DOHH2 (cell line): Measurements from ENCODE around the gene GDI1.

Source experiments
- H3F3A ChIP-seq: fragments of 200-600 bp; sonication (generic), shearing (Covaris generic); 2 replicates; pipeline ENCODE4 v1.6.0; 2016; ENCODE audit warnings: antibody characterized with exemption, mild to moderate bottlenecking; ENCODE audit not compliant: control insufficient read depth, insufficient read depth
- H3K27ac ChIP-seq: fragments of 200-600 bp; sonication (generic); 2 replicates; pipeline ENCODE4 v1.5.1; 2014; ENCODE audit warnings: low read depth, mild to moderate bottlenecking, low read length, moderate library complexity
- H3K27me3 ChIP-seq: fragments of 200-600 bp; sonication (generic); 2 replicates; pipeline ENCODE4 v1.6.1; 2014; ENCODE audit warnings: mild to moderate bottlenecking, low read length, mixed read lengths; ENCODE audit not compliant: control insufficient read depth
- H3K36me3 ChIP-seq: fragments of 200-600 bp; sonication (generic); 2 replicates; pipeline ENCODE4 v1.6.1; 2014; ENCODE audit warnings: mild to moderate bottlenecking, low read length, moderate library complexity, mixed read lengths; ENCODE audit not compliant: control insufficient read depth
- H3K4me1 ChIP-seq: fragments of 200-600 bp; sonication (generic); 2 replicates; pipeline ENCODE4 v1.6.1; 2014; ENCODE audit warnings: mild to moderate bottlenecking, low read length, mixed read lengths; ENCODE audit not compliant: control insufficient read depth
- H3K4me2 ChIP-seq: fragments of 200-600 bp; sonication (generic); 2 replicates; pipeline ENCODE4 v1.6.0; 2014; ENCODE audit warnings: mild to moderate bottlenecking, low read length, moderate library complexity
- H3K4me3 ChIP-seq: fragments of 200-600 bp; sonication (generic); 2 replicates; pipeline ENCODE4 v1.5.1; 2014; ENCODE audit warnings: mild to moderate bottlenecking, low read length, mixed read lengths
- H3K79me2 ChIP-seq: fragments of 200-600 bp; sonication (generic); 2 replicates; pipeline ENCODE4 v1.6.1; 2014; ENCODE audit warnings: mild to moderate bottlenecking, low read length, mixed read lengths; ENCODE audit not compliant: control insufficient read depth
- H3K9me2 ChIP-seq: fragments of 200-600 bp; sonication (generic); replicated peaks from 2 replicates; pipeline ENCODE4 v1.6.1; 2014; ENCODE audit warnings: mild to moderate bottlenecking, low read length, mixed read lengths; ENCODE audit not compliant: control insufficient read depth
- H3K9me3 ChIP-seq: fragments of 200-600 bp; sonication (generic); 2 replicates; pipeline ENCODE4 v1.6.1; 2014; ENCODE audit warnings: antibody characterized with exemption, low read length, mixed read lengths; ENCODE audit not compliant: control insufficient read depth, insufficient read depth
- H4K20me1 ChIP-seq: fragments of 200-600 bp; sonication (generic); 2 replicates; pipeline ENCODE4 v1.6.0; 2014; ENCODE audit warnings: low read depth, mild to moderate bottlenecking, antibody characterized with exemption, low read length, moderate library complexity; ENCODE audit not compliant: control insufficient read depth, insufficient read depth
- CTCF ChIP-seq: fragments of 200-600 bp; sonication (generic); IDR thresholded peaks from one replicate; pipeline ENCODE4 v1.5.1; 2014; ENCODE audit warnings: antibody characterized with exemption, mild to moderate bottlenecking, low read depth, low read length; ENCODE audit not compliant: poor library complexity, severe bottlenecking
- EZH2phosphoT487 ChIP-seq: fragments of 200-600 bp; sonication (generic); IDR thresholded peaks from 2 replicates; pipeline ENCODE4 v1.6.1; 2017; ENCODE audit warnings: borderline replicate concordance, mild to moderate bottlenecking, antibody characterized with exemption, low read length, moderate library complexity, mixed read lengths

GDI1 gene

GRCh38 chrX:154465601-154466000, 28.6 kb downstream of the GDI1 start:
- H3K27me3 ChIP-seq: no peaks in the 10 kb centered on the region
- no peaks in the 10 kb centered on the region for H3K9me3 ChIP-seq
- no peaks in the 10 kb centered on the region for H3K79me2 ChIP-seq
- H3K4me3 ChIP-seq: no peak overlapping the region
- H4K20me1 ChIP-seq: no peaks in the 10 kb centered on the region
- no peaks in the 10 kb centered on the region for H3F3A ChIP-seq
- no peaks in the 10 kb centered on the region; the same call in 1 of the 2 replicates for H3K36me3 ChIP-seq
- H3K9me2 ChIP-seq: no peaks in the 10 kb centered on the region
- no peaks in the 10 kb centered on the region for H3K4me1 ChIP-seq
- TF ChIP-seq EZH2phosphoT487: no peak
- TF ChIP-seq CTCF: no peak
- no peak overlapping the region for H3K4me2 ChIP-seq
- no peak overlapping the region for H3K27ac ChIP-seq

- H3K9me2 ChIP-seq: no peaks in the 10 kb centered on the region
- no peak for TF ChIP-seq CTCF
- TF ChIP-seq EZH2phosphoT487: no peak
- H3F3A ChIP-seq: no peaks in the 10 kb centered on the region
- no peaks in the 10 kb centered on the region for H3K4me1 ChIP-seq
- H3K4me3 ChIP-seq: no peak overlapping the region
- no peak overlapping the region for H3K27ac ChIP-seq
- no peaks in the 10 kb centered on the region for H3K27me3 ChIP-seq
- H3K9me3 ChIP-seq: no peaks in the 10 kb centered on the region
- no peak overlapping the region for H3K4me2 ChIP-seq
- no peaks in the 10 kb centered on the region for H4K20me1 ChIP-seq
- H3K36me3 ChIP-seq: no peaks in the 10 kb centered on the region; the same call in 1 of the 2 replicates
- no peaks in the 10 kb centered on the region for H3K79me2 ChIP-seq
These were observed 29.1 kb downstream of the GDI1 start for GRCh38 chrX:154466036-154466435.

- Histone ChIP-seq H3K4me1 (no peaks in the 10 kb centered on the region), H3K9me3 (no peaks in the 10 kb centered on the region), H3K27me3 (no peaks in the 10 kb centered on the region), H3K4me3 (no peak overlapping the region), H3K9me2 (no peaks in the 10 kb centered on the region), H4K20me1 (no peaks in the 10 kb centered on the region), H3K36me3 (no peaks in the 10 kb centered on the region; the same call in 1 of the 2 replicates), H3K27ac (no peak overlapping the region), H3K4me2 (no peak overlapping the region), H3F3A (no peaks in the 10 kb centered on the region), H3K79me2 (no peaks in the 10 kb centered on the region)
- TF ChIP-seq CTCF (no peak), EZH2phosphoT487 (no peak)
These were observed 30.0 kb downstream of the GDI1 start for GRCh38 chrX:154466907-154467306.
